OCI-LY1 (cell line): Measurements from ENCODE around the gene BCKDHB.

Source experiments
- EZH2 ChIP-seq: fragments of 200-600 bp; sonication (generic), shearing (Covaris generic); IDR thresholded peaks from 2 replicates; pipeline ENCODE4 v1.8.0; 2017; ENCODE audit warnings: borderline replicate concordance, mixed run types, mild to moderate bottlenecking, antibody characterized with exemption, low read length, moderate library complexity, mixed read lengths
- TF ChIP-seq, protein P1 (sequence below): fragments of 200-600 bp; sonication (generic), shearing (Covaris generic); IDR thresholded peaks from 2 replicates; pipeline ENCODE4 v1.5.1; 2017; ENCODE audit warnings: mild to moderate bottlenecking, antibody characterized with exemption, low read length, moderate library complexity, mixed read lengths

DNA sequence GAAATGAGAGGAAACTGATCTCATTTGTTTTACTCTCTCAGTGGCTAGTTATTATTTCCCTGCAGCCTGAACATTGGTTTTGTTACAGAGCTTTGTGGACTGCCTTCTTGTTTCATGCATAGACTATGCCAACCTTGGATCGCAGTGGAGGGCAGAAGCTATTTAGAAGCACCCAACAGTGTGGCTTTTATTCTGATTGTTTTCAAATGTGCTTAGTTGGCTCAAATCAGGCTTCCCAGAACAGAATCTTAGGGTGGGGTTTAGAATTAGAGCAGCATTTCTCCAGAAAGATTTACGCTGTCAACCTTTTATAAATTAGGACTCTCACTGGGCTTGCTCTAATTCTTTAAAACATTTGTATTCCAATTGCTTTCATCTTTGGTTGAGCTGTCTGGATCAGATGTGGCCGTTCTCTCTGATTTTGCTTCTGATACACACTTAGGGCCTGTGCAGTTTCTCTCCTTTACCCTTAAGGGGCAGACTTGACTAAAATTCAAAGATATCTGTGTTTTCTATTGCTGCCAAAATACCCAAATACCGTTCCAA is 210.3 kb downstream of the BCKDHB start:
- TF ChIP-seq, protein P1, sequence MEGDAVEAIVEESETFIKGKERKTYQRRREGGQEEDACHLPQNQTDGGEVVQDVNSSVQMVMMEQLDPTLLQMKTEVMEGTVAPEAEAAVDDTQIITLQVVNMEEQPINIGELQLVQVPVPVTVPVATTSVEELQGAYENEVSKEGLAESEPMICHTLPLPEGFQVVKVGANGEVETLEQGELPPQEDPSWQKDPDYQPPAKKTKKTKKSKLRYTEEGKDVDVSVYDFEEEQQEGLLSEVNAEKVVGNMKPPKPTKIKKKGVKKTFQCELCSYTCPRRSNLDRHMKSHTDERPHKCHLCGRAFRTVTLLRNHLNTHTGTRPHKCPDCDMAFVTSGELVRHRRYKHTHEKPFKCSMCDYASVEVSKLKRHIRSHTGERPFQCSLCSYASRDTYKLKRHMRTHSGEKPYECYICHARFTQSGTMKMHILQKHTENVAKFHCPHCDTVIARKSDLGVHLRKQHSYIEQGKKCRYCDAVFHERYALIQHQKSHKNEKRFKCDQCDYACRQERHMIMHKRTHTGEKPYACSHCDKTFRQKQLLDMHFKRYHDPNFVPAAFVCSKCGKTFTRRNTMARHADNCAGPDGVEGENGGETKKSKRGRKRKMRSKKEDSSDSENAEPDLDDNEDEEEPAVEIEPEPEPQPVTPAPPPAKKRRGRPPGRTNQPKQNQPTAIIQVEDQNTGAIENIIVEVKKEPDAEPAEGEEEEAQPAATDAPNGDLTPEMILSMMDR = no peak
- TF ChIP-seq EZH2 = no peak
